Body of pancreas (tissue), 4 donors: ENCODE results near the gene PRSS8. TPM values are rescaled to one million over a fixed set of nuclear protein-coding genes. Genes with fewer than 3 reads are reported as not detected.

Experiments used
- ATAC-seq: fragments of 150-250 bp; one replicate; pipeline ENCODE4 v1.9.1; 2016
- DNase-seq, 4 donors: peaks; one replicate each; pipeline ENCODE4 v3.0.0-alpha.2; 2019
- H3K27ac ChIP-seq, 4 donors: fragments of 200-600 bp; sonication (generic); 1 replicate in 3 of 4; 2 replicates in 1 of 4; pipeline versions ENCODE4 v1.5.1 to v1.6.1; 2016 to 2019; ENCODE audit warnings: mild to moderate bottlenecking in 1 of 4, mixed read lengths in 1 of 4, moderate library complexity in 1 of 4
- H3K27me3 ChIP-seq, 2 donors: fragments of 200-600 bp; sonication (generic); one replicate each; pipeline ENCODE4 v1.6.0; 2016; ENCODE audit warnings: mild to moderate bottlenecking in 1 of 2
- H3K36me3 ChIP-seq, 2 donors: fragments of 200-600 bp; sonication (generic); replicated peaks in 1 of 2; 2 replicates each; pipeline ENCODE4 v1.5.1; 2016; ENCODE audit warnings: low read depth in 2 of 2; ENCODE audit not compliant: insufficient read depth in 1 of 2
- H3K4me1 ChIP-seq: fragments of 200-600 bp; sonication (generic); one replicate; pipeline ENCODE4 v1.6.0; 2016
- H3K4me3 ChIP-seq, 2 donors: fragments of 200-600 bp; sonication (generic); 1 replicate in 1 of 2; 2 replicates in 1 of 2; pipeline ENCODE4 v1.5.1; 2016 to 2019
- H3K9me3 ChIP-seq, 3 donors: fragments of 200-600 bp; sonication (generic); 1 replicate in 2 of 3; 2 replicates in 1 of 3; pipeline ENCODE4 v1.5.1; 2016
- POLR2A ChIP-seq, 3 donors: fragments of 450-650 bp; IDR thresholded peaks; one replicate each; pipeline ENCODE4 v1.6.1; 2016; ENCODE audit warnings: antibody characterized with exemption in 3 of 3, mild to moderate bottlenecking in 2 of 3
- WGBS, 2 donors: methylation state at CpG; one replicate each; pipeline ENCODE4 v1.1.5; 2017; 5-methylcytosine and 5-hydroxymethylcytosine counted together
- intact Hi-C: fragments of 100-400 bp; cut with DNase I; formaldehyde crosslinking; loops from one replicate; pipeline ENCODE4 v1.15.1; 2023
- total RNA-seq, 2 donors: library from RNA; depleted of rRNA; stranded (reverse); fragments of >200 nt; gene quantifications; one replicate each; pipeline ENCODE4 v1.1.0, GENCODE V29; 2016
- TF ChIP-seq, protein P1 (sequence below), 7 experiments: fragments of 450-650 bp in 4 of 7; fragments of 200-600 bp in 3 of 7; sonication (generic) in 3 of 7; IDR thresholded peaks; one replicate each; pipeline ENCODE4 v1.5.1; 2016 to 2019; ENCODE audit warnings: antibody characterized with exemption in 7 of 7

Gene PRSS8
- total RNA-seq, 2 donors from 2014 or later: 75.5 to 81.7 TPM

DNA sequence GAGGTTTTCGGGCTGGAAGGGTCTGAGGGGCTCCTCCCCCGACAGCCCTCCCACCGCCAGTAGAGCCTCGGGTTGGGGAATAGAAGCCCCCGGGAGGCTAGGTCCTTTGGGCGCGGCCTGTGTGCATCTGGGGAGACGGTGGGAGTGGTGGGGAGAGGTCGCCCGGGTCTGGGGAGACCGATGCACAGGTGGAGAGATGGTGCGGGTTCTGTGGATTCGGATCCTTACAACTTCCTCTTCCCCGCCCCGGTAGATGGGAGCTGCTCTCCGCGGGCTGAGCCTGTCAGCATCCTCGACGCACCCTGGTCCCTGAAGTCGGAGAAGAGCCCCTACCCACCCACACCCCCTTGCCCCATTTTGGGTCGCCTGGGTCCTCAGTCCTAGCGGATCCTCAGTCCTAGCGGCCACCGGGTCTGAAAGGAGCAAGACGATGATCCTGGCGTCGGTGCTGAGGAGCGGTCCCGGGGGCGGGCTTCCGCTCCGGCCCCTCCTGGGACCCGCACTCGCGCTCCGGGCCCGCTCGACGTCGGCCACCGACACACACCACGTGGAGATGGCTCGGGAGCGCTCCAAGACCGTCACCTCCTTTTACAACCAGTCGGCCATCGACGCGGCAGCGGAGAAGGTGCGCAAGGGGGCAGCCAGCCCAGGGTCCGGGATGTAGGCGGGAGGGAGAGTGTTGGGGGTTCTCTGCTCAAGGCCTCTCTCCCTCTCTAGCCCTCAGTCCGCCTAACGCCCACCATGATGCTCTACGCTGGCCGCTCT lies 26.6 kb downstream of the PRSS8 start:
- intact Hi-C loops: no loop called here
- Histone ChIP-seq H3K9me3 (no peaks in the 10 kb centered on the region), H3K36me3 (peaks cover 0 to 6% of the 10 kb centered on the region in 2 donors), H3K27ac (peak overlapping the region; percentile 83 to 93 (median 90)), H3K4me1 (peaks cover 66% of the 10 kb centered on the region), H3K27me3 (no peaks in the 10 kb centered on the region), H3K4me3 (peak overlapping the region; percentile 83 to 96)
- WGBS, 2 donors: 33 to 93% methylated on average over 4 to 57 of the region's 57 CpGs
- no peak for TF ChIP-seq POLR2A (IDR thresholded peaks at IDR 0.05)
- TF ChIP-seq, protein P1, sequence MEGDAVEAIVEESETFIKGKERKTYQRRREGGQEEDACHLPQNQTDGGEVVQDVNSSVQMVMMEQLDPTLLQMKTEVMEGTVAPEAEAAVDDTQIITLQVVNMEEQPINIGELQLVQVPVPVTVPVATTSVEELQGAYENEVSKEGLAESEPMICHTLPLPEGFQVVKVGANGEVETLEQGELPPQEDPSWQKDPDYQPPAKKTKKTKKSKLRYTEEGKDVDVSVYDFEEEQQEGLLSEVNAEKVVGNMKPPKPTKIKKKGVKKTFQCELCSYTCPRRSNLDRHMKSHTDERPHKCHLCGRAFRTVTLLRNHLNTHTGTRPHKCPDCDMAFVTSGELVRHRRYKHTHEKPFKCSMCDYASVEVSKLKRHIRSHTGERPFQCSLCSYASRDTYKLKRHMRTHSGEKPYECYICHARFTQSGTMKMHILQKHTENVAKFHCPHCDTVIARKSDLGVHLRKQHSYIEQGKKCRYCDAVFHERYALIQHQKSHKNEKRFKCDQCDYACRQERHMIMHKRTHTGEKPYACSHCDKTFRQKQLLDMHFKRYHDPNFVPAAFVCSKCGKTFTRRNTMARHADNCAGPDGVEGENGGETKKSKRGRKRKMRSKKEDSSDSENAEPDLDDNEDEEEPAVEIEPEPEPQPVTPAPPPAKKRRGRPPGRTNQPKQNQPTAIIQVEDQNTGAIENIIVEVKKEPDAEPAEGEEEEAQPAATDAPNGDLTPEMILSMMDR (IDR thresholded peaks at IDR 0.05): no peak
- DNase-seq (no peak), ATAC-seq (no peak)

GRCh38 chr16:31108035-31108793 lies 27.3 kb downstream of the PRSS8 start, which contains the start of gene BCKDK:
Gene BCKDK (plus strand): TSS chr16:31108386. CDS start chr16:31109224, 838 bp downstream.
- Histone ChIP-seq H3K27me3 (no peaks in the 10 kb centered on the region), H3K4me1 (peaks cover 59% of the 10 kb centered on the region), H3K9me3 (no peaks in the 10 kb centered on the region), H3K36me3 (peaks cover 0 to 6% of the 10 kb centered on the region in 2 donors), H3K27ac (peak within 1 kb of the TSS; percentile 83 to 93 (median 90)), H3K4me3 (peak within 1 kb of the TSS; percentile 83 to 96)
- whole genome bisulfite sequencing, 2 donors: 4 to 26% methylated on average over 10 to 59 of the region's 68 CpGs
- intact Hi-C loops: no loop called here
- ATAC-seq (peak; percentile 62), DNase-seq (peak; percentile 67 to 73 (median 69))
- TF ChIP-seq POLR2A (IDR thresholded peaks at IDR 0.05): peak; percentile 50 to 72 (median 62)
- TF ChIP-seq, protein P1 (IDR thresholded peaks at IDR 0.05): no peak

DNA sequence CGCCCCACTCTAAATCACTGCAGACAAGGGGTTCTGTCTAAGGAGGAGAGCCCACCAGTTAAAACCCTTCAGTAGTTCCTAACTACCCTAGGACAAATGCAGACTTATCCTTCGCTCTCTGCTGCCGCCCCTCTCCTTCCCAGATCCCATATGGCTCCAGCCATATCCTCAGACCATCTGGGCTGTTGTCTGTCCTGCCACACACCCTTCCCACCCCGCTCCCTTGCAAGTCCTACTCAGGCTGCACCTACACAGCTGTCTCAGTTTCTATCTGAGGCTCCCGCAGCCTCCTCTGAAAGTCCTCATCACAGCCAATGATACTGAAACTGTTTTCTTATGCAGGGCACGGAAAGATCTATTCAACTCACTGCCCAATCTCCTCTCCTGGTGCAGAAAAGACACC lies 28.1 kb downstream of the PRSS8 start:
- Histone ChIP-seq H3K27ac (peak overlapping the region in 1 of 4 donors; percentile 92), H3K27me3 (no peaks in the 10 kb centered on the region), H3K36me3 (peaks cover 0 to 6% of the 10 kb centered on the region in 2 donors), H3K4me1 (peaks cover 51% of the 10 kb centered on the region), H3K4me3 (no peak overlapping the region), H3K9me3 (no peaks in the 10 kb centered on the region)
- intact Hi-C loops: no loop called here
- TF ChIP-seq, protein P1 (IDR thresholded peaks at IDR 0.05): no peak
- no peak for TF ChIP-seq POLR2A (IDR thresholded peaks at IDR 0.05)
- DNase-seq: no peak
- 92% methylated on average over 6 of the region's 6 CpGs for WGBS, 2 donors
- no peak for ATAC-seq

DNA sequence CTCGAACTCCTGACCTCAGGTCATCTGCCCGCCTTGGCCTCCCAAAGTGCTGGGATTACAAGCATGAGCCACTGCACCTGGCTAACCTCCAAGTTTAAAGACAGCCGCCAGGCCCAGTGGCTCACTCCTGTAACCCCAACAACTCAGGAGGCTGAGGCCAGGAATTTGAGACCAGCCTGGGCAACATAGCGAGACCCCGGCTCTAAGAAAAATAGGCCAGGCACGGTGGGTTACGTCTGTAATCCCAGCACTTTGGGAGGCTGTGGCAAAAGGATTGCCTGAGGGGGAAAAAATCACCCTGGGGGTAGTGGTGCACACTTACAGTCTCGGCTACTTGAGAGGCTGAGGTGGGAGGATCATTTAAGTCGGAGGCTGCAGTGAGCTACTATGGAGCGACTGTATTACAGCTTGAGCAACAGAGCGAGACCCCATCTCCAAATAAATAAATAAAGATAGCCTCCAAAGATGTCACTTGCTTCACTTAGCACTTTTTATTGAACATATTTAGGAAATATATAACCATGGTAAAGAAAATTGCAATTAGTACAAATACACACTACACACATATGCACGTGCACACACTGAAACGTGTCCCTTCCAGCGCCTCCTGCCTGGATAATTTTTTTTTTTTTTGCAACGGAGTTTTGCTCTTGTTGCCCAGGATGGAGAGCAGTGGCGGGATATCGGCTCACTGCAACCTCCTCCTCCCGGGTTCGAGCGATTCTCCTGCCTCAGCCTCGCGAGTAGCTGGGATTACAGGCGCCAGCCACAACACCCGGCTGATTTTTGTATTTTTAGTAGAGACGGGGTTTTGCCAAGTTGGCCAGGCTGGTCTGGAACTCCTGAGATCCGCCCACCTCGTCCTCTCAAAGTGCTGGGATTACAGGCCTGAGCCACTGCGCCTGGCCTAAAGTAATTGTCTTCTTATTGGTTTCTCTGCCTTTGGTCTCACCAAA lies 28.7 kb downstream of the PRSS8 start:
- no peak for DNase-seq
- Histone ChIP-seq H3K4me1 (peaks cover 45% of the 10 kb centered on the region), H3K27ac (peak overlapping the region in 2 of 4 donors; percentile 73 to 87), H3K27me3 (no peaks in the 10 kb centered on the region), H3K36me3 (peaks cover 0 to 2% of the 10 kb centered on the region in 2 donors), H3K9me3 (no peaks in the 10 kb centered on the region), H3K4me3 (no peak overlapping the region)
- no peak for ATAC-seq
- no peak for TF ChIP-seq POLR2A (IDR thresholded peaks at IDR 0.05)
- TF ChIP-seq, protein P1 (IDR thresholded peaks at IDR 0.05): no peak
- 93 to 94% methylated on average over 28 of the region's 28 CpGs for WGBS, 2 donors
- intact Hi-C loops: no loop called here
